ENCODE results near the gene FANK1.
A peak's percentile ranks its signal among the peaks of the same experiment; 100 is the strongest.
"Not testable (repeated sequence)": the region's sequence is repeated elsewhere in the genome, so short reads cannot be mapped to it uniquely, and the experiment has no call there.

Gene FANK1

GRCh38 chr10:126041804-126042231 lies 145.5 kb downstream of the FANK1 start:
- in situ Hi-C loops (cut with HindIII; ENCODE audit: low pct_ligation_motif_present, low pct_unique_long_range_greater_than_20kb, low sequenced_read_pairs) = no loop called here
- DNase-seq = peak; percentile 88

- DNase-seq = no peak
Measured at GRCh38 chr10:126042354-126042753, 146.0 kb downstream of the FANK1 start.

GRCh38 chr10:126042906-126043305 lies 146.5 kb downstream of the FANK1 start:
- DNase-seq = no peak
- in situ Hi-C loops (cut with HindIII; ENCODE audit: low pct_ligation_motif_present, low pct_unique_long_range_greater_than_20kb, low sequenced_read_pairs) = no loop called here

More at GRCh38 chr10:126042354-126042753, 146.0 kb downstream of the FANK1 start:
- in situ Hi-C loops (cut with HindIII; ENCODE audit: low pct_ligation_motif_present, low pct_unique_long_range_greater_than_20kb, low sequenced_read_pairs) = no loop called here

GRCh38 chr10:126043389-126043788 lies 147.0 kb downstream of the FANK1 start:
- DNase-seq = no peak
- in situ Hi-C loops (cut with HindIII; ENCODE audit: low pct_ligation_motif_present, low pct_unique_long_range_greater_than_20kb, low sequenced_read_pairs) = no loop called here

GRCh38 chr10:126045861-126046260 lies 149.5 kb downstream of the FANK1 start:
- no peak for DNase-seq
- in situ Hi-C loops (cut with HindIII; ENCODE audit: low pct_ligation_motif_present, low pct_unique_long_range_greater_than_20kb, low sequenced_read_pairs) = no loop called here

GRCh38 chr10:126046831-126047230 lies 150.5 kb downstream of the FANK1 start:
- no peak for DNase-seq
- in situ Hi-C loops (cut with HindIII; ENCODE audit: low pct_ligation_motif_present, low pct_unique_long_range_greater_than_20kb, low sequenced_read_pairs) = no loop called here

- in situ Hi-C loops (cut with HindIII; ENCODE audit: low pct_ligation_motif_present, low pct_unique_long_range_greater_than_20kb, low sequenced_read_pairs); DNase-seq: not testable (repeated sequence)
Measured at GRCh38 chr10:126047749-126048148, 151.4 kb downstream of the FANK1 start.

GRCh38 chr10:126049759-126050700 lies 153.7 kb downstream of the FANK1 start:
- DNase-seq = no peak
- in situ Hi-C loops (cut with HindIII; ENCODE audit: low pct_ligation_motif_present, low pct_unique_long_range_greater_than_20kb, low sequenced_read_pairs) = no loop called here

- in situ Hi-C loops (cut with HindIII; ENCODE audit: low pct_ligation_motif_present, low pct_unique_long_range_greater_than_20kb, low sequenced_read_pairs) = no loop called here
- no peak for DNase-seq
Measured at GRCh38 chr10:126052171-126052570, 155.8 kb downstream of the FANK1 start.

- DNase-seq = no peak
- in situ Hi-C loops (cut with HindIII; ENCODE audit: low pct_ligation_motif_present, low pct_unique_long_range_greater_than_20kb, low sequenced_read_pairs) = no loop called here
Measured at GRCh38 chr10:126054191-126054590, 157.8 kb downstream of the FANK1 start.

GRCh38 chr10:126057494-126057893 lies 161.1 kb downstream of the FANK1 start:
- in situ Hi-C loops (cut with HindIII; ENCODE audit: low pct_ligation_motif_present, low pct_unique_long_range_greater_than_20kb, low sequenced_read_pairs) = no loop called here
- DNase-seq = no peak

- no peak for DNase-seq
- in situ Hi-C loops (cut with HindIII; ENCODE audit: low pct_ligation_motif_present, low pct_unique_long_range_greater_than_20kb, low sequenced_read_pairs) = no loop called here
Measured at GRCh38 chr10:126058104-126058503, 161.7 kb downstream of the FANK1 start.

- DNase-seq = no peak
- in situ Hi-C loops (cut with HindIII; ENCODE audit: low pct_ligation_motif_present, low pct_unique_long_range_greater_than_20kb, low sequenced_read_pairs) = no loop called here
Measured at GRCh38 chr10:126058507-126058906, 162.1 kb downstream of the FANK1 start.

Data from ACHN (cell line).